ENCODE measurements around the gene TRAIP.
"Not testable (repeated sequence)": the region's sequence is repeated elsewhere in the genome, so short reads cannot be mapped to it uniquely, and the experiment has no call there.

Gene TRAIP

GRCh38 chr3:49873623-49874022 lies 17.3 kb upstream of the TRAIP start:
- DNase-seq, result no peak

DNA sequence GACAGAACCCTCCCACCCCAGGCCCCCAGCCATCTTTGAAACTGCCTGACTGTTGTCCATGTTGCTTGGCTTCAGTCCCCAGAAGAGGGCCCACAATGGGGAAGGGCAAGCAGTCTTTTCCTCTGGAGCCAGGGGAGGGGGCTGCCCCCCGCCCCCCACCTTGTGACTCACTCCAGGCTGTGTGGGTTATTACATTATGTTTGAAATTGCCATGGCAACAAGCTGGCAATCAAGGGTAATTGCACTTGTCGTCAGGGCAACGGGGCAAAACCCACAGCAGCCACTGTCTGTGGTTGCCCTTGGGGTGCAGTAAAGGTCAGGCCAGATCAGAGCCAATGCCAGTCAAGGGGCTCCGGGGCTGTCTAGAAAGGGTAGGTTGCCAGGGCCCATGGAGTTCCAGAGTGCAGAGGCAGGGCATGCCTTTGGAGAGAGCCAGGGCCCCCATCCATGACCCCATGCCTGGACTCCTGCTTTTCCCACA lies 16.5 kb upstream of the TRAIP start:
- DNase-seq, result no peak

DNA sequence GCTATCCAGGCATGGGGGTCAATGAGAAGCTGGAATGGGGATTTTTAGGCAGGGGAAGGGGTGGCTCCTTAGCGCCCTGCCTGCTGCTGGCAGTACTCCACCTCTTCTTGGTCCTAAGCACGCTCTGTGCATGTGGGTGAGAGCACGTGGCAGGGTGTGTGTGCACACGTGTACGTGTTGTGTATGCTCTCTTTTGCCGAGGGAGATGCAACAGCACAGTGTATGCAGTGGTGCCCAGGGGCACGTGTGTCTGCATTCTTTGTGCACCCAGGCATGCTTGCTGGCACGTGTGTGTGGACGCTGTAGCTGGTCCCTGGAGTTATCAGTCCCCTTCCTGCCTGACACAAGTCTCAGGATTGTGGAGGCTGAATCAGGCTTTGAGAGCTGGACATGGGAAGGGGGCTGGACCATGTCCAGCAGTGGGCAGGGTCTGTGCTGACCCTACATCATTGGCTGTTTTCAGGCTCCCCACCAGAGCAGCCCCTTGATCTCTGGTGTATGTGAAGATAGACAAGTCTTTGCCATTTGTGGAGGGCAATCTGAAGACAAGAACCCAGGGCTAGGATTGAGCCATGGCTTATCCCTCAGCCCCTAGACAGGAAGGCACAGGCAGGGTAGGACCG lies 15.3 kb upstream of the TRAIP start:
- DNase-seq, result no peak

- no peak for DNase-seq
These were observed 13.3 kb upstream of the TRAIP start, which contains the start of gene CAMKV for GRCh38 chr3:49869525-49870126. Gene CAMKV, minus strand, starts transcription at chr3:49869906. Its CDS starts 7,518 bp downstream, at chr3:49862388.

DNA sequence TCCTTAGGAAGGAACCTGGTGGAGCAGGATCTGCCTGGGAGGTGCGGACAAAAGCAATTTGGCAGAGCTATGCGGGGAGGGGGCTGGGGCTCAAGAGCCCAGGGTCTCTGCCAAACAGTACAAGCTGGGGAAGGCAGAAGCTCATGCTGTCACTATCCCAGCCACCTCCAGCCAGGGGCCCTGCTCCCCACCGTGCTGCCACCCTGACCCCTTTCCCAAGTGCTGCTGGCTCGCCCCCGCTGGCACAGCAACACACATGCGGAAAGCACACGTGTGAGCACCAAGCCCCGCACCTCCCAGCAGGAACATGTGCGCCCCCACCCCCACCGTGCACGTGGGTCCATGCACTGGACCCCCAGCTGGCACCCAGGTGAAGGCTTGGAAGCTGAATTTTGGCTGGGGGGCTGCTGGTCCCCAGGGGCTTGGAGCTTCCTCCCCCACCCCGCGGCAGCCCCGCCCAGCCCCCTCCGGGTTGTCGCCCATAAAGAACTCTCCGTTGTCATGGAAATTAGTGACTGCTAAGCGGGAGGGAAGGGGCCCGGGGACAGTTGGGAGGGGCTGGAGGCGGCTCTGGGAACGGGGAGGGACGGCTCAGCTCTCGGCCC lies 12.6 kb upstream of the TRAIP start:
- DNase-seq, result no peak

GRCh38 chr3:49867871-49868321 lies 11.5 kb upstream of the TRAIP start:
- DNase-seq, result no peak

DNA sequence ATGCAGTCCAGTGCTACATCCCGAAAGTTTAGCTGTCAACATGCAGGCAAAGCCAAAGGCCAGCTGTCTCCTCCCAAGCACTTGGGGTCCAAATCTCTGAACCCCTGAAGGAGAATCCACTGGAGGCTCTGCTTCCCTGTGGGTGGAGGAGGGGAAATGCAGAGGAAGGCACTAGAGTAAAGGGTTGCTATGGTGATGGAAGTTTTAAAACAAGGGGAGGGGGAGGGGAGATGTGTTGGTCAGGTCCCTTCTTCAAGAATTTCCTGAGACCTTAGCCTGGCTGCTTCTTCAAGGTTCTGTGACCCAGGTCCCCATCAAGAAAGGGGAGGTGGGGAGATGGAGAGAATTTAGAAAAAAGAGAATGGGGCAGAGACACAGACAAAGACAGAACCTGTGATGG lies 11.0 kb upstream of the TRAIP start:
- no peak for DNase-seq

DNA sequence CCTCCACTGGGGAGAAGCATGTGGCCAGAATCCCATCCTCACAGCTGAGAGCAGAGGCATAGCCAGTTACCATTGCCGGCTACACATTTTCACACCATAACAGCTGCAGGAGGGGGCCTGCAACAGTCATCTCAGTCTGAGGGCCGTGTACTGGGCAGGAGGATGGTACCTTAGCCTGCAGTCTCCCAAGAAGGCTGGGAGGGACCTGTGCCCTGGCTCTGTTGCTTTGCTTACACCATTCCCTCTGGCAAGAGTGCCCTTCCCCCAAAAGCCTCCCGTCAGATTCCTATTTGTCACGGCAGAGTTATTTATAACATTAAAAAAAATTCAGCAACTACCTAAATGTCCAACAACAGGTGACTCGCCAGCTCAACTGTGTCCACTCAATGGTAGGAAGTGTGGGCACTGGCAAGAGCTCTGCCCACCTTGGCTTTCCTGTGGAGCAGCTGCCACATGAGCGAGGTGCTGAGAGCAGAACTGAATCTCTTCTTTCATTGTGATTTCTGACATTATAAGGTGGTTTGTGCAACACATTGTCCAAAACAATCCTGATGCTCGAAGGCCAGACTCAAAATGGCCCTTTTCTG lies 8.9 kb upstream of the TRAIP start:
- DNase-seq, result no peak

DNA sequence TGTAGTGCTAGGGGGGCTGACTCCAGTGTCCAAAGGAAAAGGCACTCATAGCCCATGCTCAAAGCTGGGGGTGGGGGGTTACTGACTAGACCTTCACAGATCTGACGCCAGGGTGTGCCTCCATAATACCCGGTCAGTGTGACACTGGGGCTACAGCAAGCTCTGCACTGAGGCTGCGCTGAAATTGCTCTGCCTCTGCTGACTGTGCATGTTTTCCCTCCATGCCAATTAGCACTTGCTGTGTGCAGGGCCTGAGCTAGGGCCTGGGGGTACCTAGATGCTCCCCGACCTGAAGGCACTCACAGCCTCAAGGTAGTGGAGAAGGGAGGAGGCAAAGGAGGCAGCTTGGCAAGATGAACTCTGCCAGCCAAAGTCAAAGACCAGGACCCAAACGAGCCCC lies 8.1 kb upstream of the TRAIP start:
- no peak for DNase-seq

- no peak for DNase-seq
These were observed 3.4 kb upstream of the TRAIP start for GRCh38 chr3:49859576-49860305.

GRCh38 chr3:49855662-49856061 lies 702 bp downstream of the TRAIP start:
- no peak for DNase-seq

DNA sequence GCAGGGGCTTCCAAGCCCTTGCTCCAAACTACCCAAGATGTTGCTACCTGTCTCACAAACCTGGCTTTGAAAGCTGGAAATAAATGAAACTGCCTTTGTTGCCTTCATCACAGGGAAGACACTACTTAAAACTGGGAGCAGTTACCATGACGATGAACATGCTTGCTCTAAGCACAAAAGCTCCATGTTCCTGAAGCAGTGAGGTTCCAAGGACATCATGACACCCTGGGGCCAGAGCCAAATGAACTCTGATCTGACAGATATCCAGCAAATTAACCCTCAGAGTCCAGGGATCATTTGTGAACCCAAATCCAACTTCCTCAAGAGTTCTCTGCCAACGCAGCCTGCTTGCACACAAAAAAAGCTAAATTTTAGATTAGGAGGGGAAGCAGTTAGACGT lies 10.7 kb downstream of the TRAIP start:
- DNase-seq, result no peak

- no peak for DNase-seq
These were observed 11.7 kb downstream of the TRAIP start for GRCh38 chr3:49844464-49845183.

DNA sequence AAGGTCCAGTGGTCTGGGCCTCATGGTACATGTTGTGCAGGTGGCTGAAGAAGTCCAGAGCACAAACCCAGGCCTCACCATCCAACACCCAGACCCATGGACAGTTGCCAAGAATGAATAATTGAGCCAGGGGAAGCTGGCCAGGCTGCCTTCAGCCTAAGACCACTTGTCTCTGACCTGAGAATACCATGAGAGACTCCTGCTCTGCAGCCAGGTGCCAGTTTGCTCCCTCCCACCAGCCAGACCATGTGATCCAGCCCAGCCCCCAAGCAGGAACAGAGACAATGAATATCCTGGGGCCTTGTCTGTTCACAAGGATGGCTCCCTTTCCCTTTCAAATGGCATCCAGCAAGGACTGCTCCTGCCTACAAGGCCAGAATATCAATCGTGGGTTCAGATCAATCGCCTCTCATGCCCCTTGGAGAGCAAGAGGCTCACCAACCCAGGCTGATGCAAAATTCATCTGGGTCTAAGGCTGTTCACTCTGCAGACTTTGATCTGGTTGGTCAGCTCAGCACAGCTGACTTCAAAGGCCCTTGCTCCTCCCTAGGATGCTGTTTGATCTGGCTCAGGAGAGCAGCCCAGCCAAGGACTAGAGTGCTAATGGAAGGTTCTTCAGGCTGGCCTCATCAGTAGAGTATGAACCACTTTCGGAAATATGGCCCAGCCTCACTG lies 13.4 kb downstream of the TRAIP start:
- no peak for DNase-seq

GRCh38 chr3:49841806-49842205 lies 14.6 kb downstream of the TRAIP start:
- no peak for DNase-seq

- DNase-seq, result no peak
These were observed 15.2 kb downstream of the TRAIP start for GRCh38 chr3:49841126-49841696.

GRCh38 chr3:49840388-49840787 lies 16.0 kb downstream of the TRAIP start:
- no peak for DNase-seq

DNA sequence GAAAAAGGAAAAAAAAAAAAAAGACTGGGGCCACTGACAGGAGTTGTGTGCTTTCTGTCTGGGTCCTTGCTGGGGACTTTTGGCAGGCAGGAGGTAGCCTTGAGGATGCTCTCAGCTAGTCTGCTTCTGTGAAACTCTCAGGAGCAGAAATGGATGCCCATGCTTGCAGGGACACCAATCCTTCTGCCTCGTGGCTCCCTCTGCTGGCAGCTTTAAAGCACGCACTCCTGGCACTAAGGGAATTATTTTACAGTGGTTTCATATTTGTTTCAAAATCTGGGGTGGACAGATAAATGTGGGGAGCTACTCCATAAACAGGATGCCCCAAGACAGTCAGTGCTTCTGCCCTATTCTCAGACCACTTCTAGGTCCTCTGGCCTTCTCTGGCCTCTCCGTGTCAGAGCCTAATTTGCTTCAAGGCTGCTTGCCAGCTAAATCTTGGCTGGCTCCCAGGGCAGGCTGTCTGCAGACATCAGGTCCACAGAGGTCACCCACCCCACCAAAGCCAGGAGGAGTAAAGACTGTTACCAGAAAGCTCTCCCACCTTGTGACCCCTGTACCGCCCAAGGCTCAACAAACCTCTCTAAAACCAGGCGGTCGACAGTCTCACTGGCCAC lies 17.1 kb downstream of the TRAIP start:
- no peak for DNase-seq

- no peak for DNase-seq
These were observed 25.0 kb downstream of the TRAIP start for GRCh38 chr3:49831341-49831740.

GRCh38 chr3:49826016-49826415 lies 30.3 kb downstream of the TRAIP start:
- DNase-seq, result no peak

GRCh38 chr3:49823131-49823530 lies 33.2 kb downstream of the TRAIP start:
- not testable (repeated sequence) for DNase-seq

All from 8988T (cell line).